ENCODE results near the gene KRTAP19-2. TPM values are rescaled to one million over a fixed set of nuclear protein-coding genes. Genes with fewer than 3 reads are reported as not detected.
"Not testable (repeated sequence)": the region's sequence is repeated elsewhere in the genome, so short reads cannot be mapped to it uniquely, and the experiment has no call there.

KRTAP19-2 gene
- total RNA-seq = not detected

- H3K4me1 ChIP-seq (ENCODE audit: insufficient read depth, low read length) = no peaks in the 10 kb centered on the region
- H3K9me3 ChIP-seq (ENCODE audit: low read depth, low read length) = no peaks in the 10 kb centered on the region
- H3K4me3 ChIP-seq (ENCODE audit: low read length) = no peak within 1 kb of the TSS
- H3K27me3 ChIP-seq (ENCODE audit: insufficient read depth, low read length) = no peaks in the 10 kb centered on the region
Observed at GRCh38 chr21:30487336-30487735, at the start of gene KRTAP19-2. Gene KRTAP19-2, minus strand, starts transcription at chr21:30487436. Its CDS starts 88 bp downstream, at chr21:30487348.

GRCh38 chr21:30518876-30519275 is 31.6 kb upstream of the KRTAP19-2 start:
- Histone ChIP-seq H3K4me1 (ENCODE audit: insufficient read depth, low read length) (no peaks in the 10 kb centered on the region), H3K4me3 (ENCODE audit: low read length) (no peak overlapping the region), H3K27me3 (ENCODE audit: insufficient read depth, low read length) (no peaks in the 10 kb centered on the region), H3K9me3 (ENCODE audit: low read depth, low read length) (peaks cover 4% of the 10 kb centered on the region)

GRCh38 chr21:30515681-30516080 is 28.4 kb upstream of the KRTAP19-2 start:
- Histone ChIP-seq H3K4me3 (ENCODE audit: low read length) (no peak overlapping the region), H3K9me3 (ENCODE audit: low read depth, low read length) (peaks cover 4% of the 10 kb centered on the region), H3K4me1 (ENCODE audit: insufficient read depth, low read length) (no peaks in the 10 kb centered on the region), H3K27me3 (ENCODE audit: insufficient read depth, low read length) (no peaks in the 10 kb centered on the region)

GRCh38 chr21:30505621-30506205 is 18.5 kb upstream of the KRTAP19-2 start:
- not testable (repeated sequence) for H3K27me3 ChIP-seq (ENCODE audit: insufficient read depth, low read length); H3K4me3 ChIP-seq (ENCODE audit: low read length); H3K4me1 ChIP-seq (ENCODE audit: insufficient read depth, low read length); H3K9me3 ChIP-seq (ENCODE audit: low read depth, low read length)

- H3K27me3 ChIP-seq (ENCODE audit: insufficient read depth, low read length) = no peaks in the 10 kb centered on the region
- H3K4me3 ChIP-seq (ENCODE audit: low read length) = no peak within 1 kb of the TSS
- no peaks in the 10 kb centered on the region for H3K4me1 ChIP-seq (ENCODE audit: insufficient read depth, low read length)
- no peaks in the 10 kb centered on the region for H3K9me3 ChIP-seq (ENCODE audit: low read depth, low read length)
Observed at GRCh38 chr21:30502041-30502440, 14.8 kb upstream of the KRTAP19-2 start, which contains the start of gene KRTAP19-5. Gene KRTAP19-5, minus strand, starts transcription at chr21:30502141. Its CDS starts 51 bp downstream, at chr21:30502090.

GRCh38 chr21:30497065-30497464 is 9.8 kb upstream of the KRTAP19-2 start, which contains the start of gene KRTAP19-4:
Gene KRTAP19-4, minus strand, starts transcription at chr21:30497165. Its CDS starts 55 bp downstream, at chr21:30497110.
- Histone ChIP-seq H3K9me3 (ENCODE audit: low read depth, low read length) (no peaks in the 10 kb centered on the region), H3K27me3 (ENCODE audit: insufficient read depth, low read length) (no peaks in the 10 kb centered on the region), H3K4me1 (ENCODE audit: insufficient read depth, low read length) (no peaks in the 10 kb centered on the region), H3K4me3 (ENCODE audit: low read length) (no peak within 1 kb of the TSS)

GRCh38 chr21:30491963-30492428 is 4.8 kb upstream of the KRTAP19-2 start, which contains the start of gene KRTAP19-3:
Gene KRTAP19-3, minus strand, starts transcription at chr21:30492013. Its CDS starts 56 bp downstream, at chr21:30491957.
- H3K27me3 ChIP-seq (ENCODE audit: insufficient read depth, low read length) = no peaks in the 10 kb centered on the region
- no peaks in the 10 kb centered on the region for H3K9me3 ChIP-seq (ENCODE audit: low read depth, low read length)
- H3K4me1 ChIP-seq (ENCODE audit: insufficient read depth, low read length) = no peaks in the 10 kb centered on the region
- H3K4me3 ChIP-seq (ENCODE audit: low read length) = no peak within 1 kb of the TSS

GRCh38 chr21:30486180-30486579 is 1.1 kb downstream of the KRTAP19-2 start:
- Histone ChIP-seq H3K27me3 (ENCODE audit: insufficient read depth, low read length) (no peaks in the 10 kb centered on the region), H3K9me3 (ENCODE audit: low read depth, low read length) (no peaks in the 10 kb centered on the region), H3K4me3 (ENCODE audit: low read length) (no peak overlapping the region), H3K4me1 (ENCODE audit: insufficient read depth, low read length) (no peaks in the 10 kb centered on the region)

- no peaks in the 10 kb centered on the region for H3K4me1 ChIP-seq (ENCODE audit: insufficient read depth, low read length)
- no peaks in the 10 kb centered on the region for H3K27me3 ChIP-seq (ENCODE audit: insufficient read depth, low read length)
- no peak overlapping the region for H3K4me3 ChIP-seq (ENCODE audit: low read length)
- H3K9me3 ChIP-seq (ENCODE audit: low read depth, low read length) = no peaks in the 10 kb centered on the region
Observed at GRCh38 chr21:30482130-30482529, 5.1 kb downstream of the KRTAP19-2 start.

- H3K9me3 ChIP-seq (ENCODE audit: low read depth, low read length) = no peaks in the 10 kb centered on the region
- H3K4me3 ChIP-seq (ENCODE audit: low read length) = no peak within 1 kb of the TSS
- H3K27me3 ChIP-seq (ENCODE audit: insufficient read depth, low read length) = no peaks in the 10 kb centered on the region
- H3K4me1 ChIP-seq (ENCODE audit: insufficient read depth, low read length) = no peaks in the 10 kb centered on the region
Observed at GRCh38 chr21:30480145-30480544, 7.1 kb downstream of the KRTAP19-2 start, which contains the start of gene KRTAP19-1. Gene KRTAP19-1, minus strand, starts transcription at chr21:30480367. Its CDS starts 50 bp downstream, at chr21:30480317.

- no peaks in the 10 kb centered on the region for H3K27me3 ChIP-seq (ENCODE audit: insufficient read depth, low read length)
- H3K9me3 ChIP-seq (ENCODE audit: low read depth, low read length) = no peaks in the 10 kb centered on the region
- H3K4me3 ChIP-seq (ENCODE audit: low read length) = no peak overlapping the region
- no peaks in the 10 kb centered on the region for H3K4me1 ChIP-seq (ENCODE audit: insufficient read depth, low read length)
Observed at GRCh38 chr21:30479259-30479658, 8.0 kb downstream of the KRTAP19-2 start.

GRCh38 chr21:30478004-30478403 is 9.2 kb downstream of the KRTAP19-2 start:
- no peaks in the 10 kb centered on the region for H3K9me3 ChIP-seq (ENCODE audit: low read depth, low read length)
- no peak overlapping the region for H3K4me3 ChIP-seq (ENCODE audit: low read length)
- H3K27me3 ChIP-seq (ENCODE audit: insufficient read depth, low read length) = no peaks in the 10 kb centered on the region
- H3K4me1 ChIP-seq (ENCODE audit: insufficient read depth, low read length) = no peaks in the 10 kb centered on the region

GRCh38 chr21:30468900-30469714 is 18.1 kb downstream of the KRTAP19-2 start:
- Histone ChIP-seq H3K9me3 (ENCODE audit: low read depth, low read length) (no peaks in the 10 kb centered on the region), H3K4me3 (ENCODE audit: low read length) (no peak overlapping the region), H3K4me1 (ENCODE audit: insufficient read depth, low read length) (no peaks in the 10 kb centered on the region), H3K27me3 (ENCODE audit: insufficient read depth, low read length) (no peaks in the 10 kb centered on the region)

GRCh38 chr21:30463713-30464112 is 23.5 kb downstream of the KRTAP19-2 start:
- Histone ChIP-seq H3K4me3 (ENCODE audit: low read length) (no peak overlapping the region), H3K9me3 (ENCODE audit: low read depth, low read length) (no peaks in the 10 kb centered on the region)

GRCh38 chr21:30448514-30448913 is 38.7 kb downstream of the KRTAP19-2 start:
- no peaks in the 10 kb centered on the region for H3K4me1 ChIP-seq (ENCODE audit: insufficient read depth, low read length)
- no peaks in the 10 kb centered on the region for H3K9me3 ChIP-seq (ENCODE audit: low read depth, low read length)
- no peak overlapping the region for H3K4me3 ChIP-seq (ENCODE audit: low read length)
- no peaks in the 10 kb centered on the region for H3K27me3 ChIP-seq (ENCODE audit: insufficient read depth, low read length)

More at GRCh38 chr21:30463713-30464112, 23.5 kb downstream of the KRTAP19-2 start:
- no peaks in the 10 kb centered on the region for H3K27me3 ChIP-seq (ENCODE audit: insufficient read depth, low read length)
- H3K4me1 ChIP-seq (ENCODE audit: insufficient read depth, low read length) = no peaks in the 10 kb centered on the region

Measured in mononuclear cell (primary cell).